Uterus (tissue), 4 donors: ENCODE measurements around the gene GNB1. TPM values are rescaled to one million over a fixed set of nuclear protein-coding genes. Genes with fewer than 3 reads are reported as not detected.

Experiments used
- total RNA-seq, 4 donors: library from RNA; depleted of rRNA in 3 of 4; stranded (reverse); fragments of >200 nt in 3 of 4; gene quantifications; one replicate each; pipeline versions ENCODE4 v1.1.0 to v1.2.4, GENCODE V29; 2014 to 2023
- donor health status: DM: yes; HTN: yes; CAD: no.

GNB1 gene
- total RNA-seq, 4 donors from 2014 or later: 50.2 to 320 (median 104) TPM

Other genes starting within 250 kb of the GNB1 start
- gene CDK11B, start 232.1 kb downstream of the GNB1 start, total RNA-seq: 10 to 100 TPM in 2 of 4 donors, 1 to 10 TPM in 2; 6.8 to 28.5 (median 11.8) TPM
- 10 to 100 TPM; 19.1 to 59.2 (median 52.5) TPM for gene SLC35E2B, start 198.3 kb downstream of the GNB1 start, total RNA-seq
- gene CDK11A, start 166.7 kb downstream of the GNB1 start, total RNA-seq: 10 to 100 TPM in 2 of 4 donors, 1 to 10 TPM in 2; 1.8 to 60.0 (median 7.5) TPM
- gene NADK, start 112.6 kb downstream of the GNB1 start, total RNA-seq: 10 to 100 TPM; 40.1 to 76.9 (median 51.8) TPM
- under 1 TPM in 1 of 4 donors, not detected in 3; 0.58 TPM for gene CALML6, start 24.2 kb upstream of the GNB1 start, total RNA-seq
- 1 to 10 TPM in 1 of 4 donors, not detected in 3; 1.7 TPM for gene TMEM52, start 28.2 kb upstream of the GNB1 start, total RNA-seq
- 1 to 10 TPM in 1 of 4 donors, under 1 TPM in 1, not detected in 2; 0.64 to 1.0 TPM for gene CFAP74, start 112.7 kb upstream of the GNB1 start, total RNA-seq
- gene GABRD, start 128.3 kb upstream of the GNB1 start, total RNA-seq: under 1 TPM in 1 of 4 donors, not detected in 3; 0.83 TPM
- 1 to 10 TPM in 3 of 4 donors, under 1 TPM in 1; 0.29 to 8.8 (median 3.9) TPM for gene PRKCZ, start 159.3 kb upstream of the GNB1 start, total RNA-seq